Stimulated activated CD8-positive, alpha-beta memory T cell treated with anti-CD3 and anti-CD28 coated beads, Interleukin-15, amount 100 ng/mL, for 4 hours (primary cell): Measurements from ENCODE around the gene MED13.
"Not testable (repeated sequence)": the region's sequence is repeated elsewhere in the genome, so short reads cannot be mapped to it uniquely, and the experiment has no call there.

Experiments
- DNase-seq, 2 donors: peaks; one replicate each; pipeline ENCODE4 v3.0.0-alpha.2; 2020; ENCODE audit warnings: low read depth in 2 of 2

Gene MED13

DNA sequence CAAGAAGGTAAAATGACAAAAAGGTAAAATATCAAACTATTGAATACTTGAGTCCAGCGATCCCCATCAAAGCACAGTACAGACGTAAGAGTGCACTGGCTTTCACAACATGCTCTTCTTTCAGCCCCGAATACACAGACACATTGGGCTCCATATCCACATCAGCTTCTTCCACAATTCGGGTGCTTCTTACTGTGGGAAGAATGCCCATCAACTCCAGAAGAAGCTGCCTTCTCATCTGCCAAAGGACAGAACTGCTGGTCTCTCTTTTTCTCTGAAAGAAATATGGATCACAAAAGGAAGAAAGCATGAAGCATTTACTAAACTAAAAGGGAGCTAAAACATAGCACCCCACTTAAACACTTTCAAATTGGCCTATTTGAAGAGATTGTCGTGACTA lies 157.7 kb downstream of the MED13 start:
- no peak for DNase-seq

DNA sequence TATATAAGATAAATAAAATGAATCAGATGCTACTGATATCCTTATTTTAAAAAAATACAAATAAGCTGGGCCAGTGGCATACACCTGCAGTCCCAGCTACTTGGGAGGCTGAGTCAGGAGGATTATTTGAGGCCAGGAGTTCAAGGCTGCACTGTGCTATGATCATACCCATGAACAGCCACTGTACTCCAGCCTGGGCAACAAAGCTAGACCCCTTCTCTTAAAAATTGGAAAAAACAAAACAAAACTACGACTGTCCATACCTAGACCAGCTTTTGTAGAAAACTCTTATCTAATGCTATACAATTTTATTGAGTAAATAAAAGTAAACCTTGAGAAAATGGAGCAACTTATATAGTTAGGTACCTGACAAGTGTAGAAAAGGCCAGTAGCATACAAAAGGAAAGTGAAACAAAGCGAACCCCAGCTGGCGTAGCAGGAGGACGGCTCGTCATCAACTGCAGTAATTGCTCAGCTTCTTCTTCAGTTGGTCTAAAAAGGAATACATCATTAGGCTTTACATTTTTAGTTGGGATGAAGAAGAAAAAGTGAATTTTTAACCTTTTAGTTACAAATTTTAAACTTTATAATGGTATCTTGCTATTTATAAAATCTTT lies 160.9 kb downstream of the MED13 start:
- DNase-seq = no peak

DNA sequence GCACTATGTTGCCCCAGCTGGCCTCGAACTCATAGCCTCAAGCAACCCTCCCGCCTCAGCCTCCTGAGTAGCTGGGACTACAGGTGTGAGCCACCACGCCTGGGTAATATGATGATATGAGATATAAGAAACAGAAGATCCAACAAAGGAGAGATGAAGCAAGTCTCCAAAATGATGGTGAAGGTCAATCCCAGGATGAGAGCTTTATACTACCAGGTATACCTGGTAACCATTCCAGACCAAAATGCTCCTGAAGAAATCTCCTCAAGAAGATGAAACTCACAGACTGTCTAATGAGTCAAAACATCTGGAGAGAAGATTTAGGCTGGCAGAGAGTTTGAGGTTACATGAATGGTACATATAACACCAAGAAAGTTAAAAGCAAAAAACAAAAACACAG lies 161.8 kb downstream of the MED13 start:
- no peak for DNase-seq

DNA sequence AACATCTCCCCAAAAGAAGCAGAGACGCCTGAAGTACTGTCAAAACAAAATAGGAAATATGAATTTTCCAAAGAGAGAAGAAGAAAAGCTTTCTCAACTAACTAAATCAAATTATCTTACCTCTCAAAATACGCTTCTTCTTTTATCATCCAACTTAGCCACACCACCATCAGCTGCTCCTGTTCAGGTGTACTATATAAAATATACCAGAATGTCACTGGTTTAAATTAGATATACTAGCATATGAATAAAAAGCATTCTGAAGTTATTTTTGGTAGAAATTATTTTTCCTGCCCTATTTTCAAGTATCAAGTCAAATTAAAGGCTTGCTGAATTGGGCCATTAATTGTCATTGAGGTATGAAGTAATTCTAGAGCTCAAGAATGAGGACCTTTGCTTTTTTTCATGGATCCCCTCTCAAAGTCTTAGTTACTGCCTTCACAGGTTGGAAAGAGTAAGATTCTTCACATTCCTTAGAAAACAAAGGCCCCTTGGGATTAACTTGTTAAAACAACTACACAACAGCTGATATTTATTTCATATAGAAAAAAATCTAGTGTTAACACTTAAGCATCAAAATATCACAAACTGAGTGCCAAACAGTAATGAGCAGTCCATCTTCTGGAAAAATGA lies 167.4 kb downstream of the MED13 start:
- no peak for DNase-seq

DNA sequence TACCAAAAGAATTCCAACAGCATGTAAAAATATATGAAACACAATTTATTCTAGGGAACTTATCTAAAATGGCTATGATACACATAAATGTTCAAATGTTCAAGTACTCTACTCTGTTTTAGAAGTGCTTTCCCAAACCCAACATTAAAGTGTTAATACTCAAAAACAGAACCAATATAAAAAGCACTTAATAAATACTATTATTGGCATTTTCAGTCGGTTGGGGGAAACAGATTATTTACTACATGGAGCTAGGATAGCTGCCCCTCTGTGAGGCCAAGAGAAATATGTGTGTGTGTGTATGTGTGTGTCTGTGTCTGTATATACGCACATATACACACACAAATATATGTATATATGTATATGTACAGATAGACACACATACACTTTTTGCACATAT lies 169.7 kb downstream of the MED13 start:
- DNase-seq = no peak

DNA sequence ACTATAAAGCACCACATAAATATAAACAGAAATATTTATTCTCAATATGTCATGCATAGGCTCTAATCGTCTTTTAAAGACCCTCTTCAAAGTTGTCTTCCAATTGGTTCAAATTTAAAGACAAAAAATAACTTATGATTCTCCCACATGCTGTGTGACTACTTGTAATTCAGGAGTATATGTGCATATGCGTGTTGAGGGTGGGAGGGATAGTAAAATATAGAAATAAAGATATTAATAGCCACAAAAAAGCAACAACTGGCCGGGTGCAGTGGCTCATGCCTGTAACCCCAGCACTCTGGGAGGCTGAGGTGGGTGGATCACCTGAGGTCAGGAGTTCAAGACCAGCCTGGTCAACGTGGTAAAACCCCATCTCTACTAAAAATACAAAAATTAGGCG lies 170.8 kb downstream of the MED13 start:
- not testable (repeated sequence) for DNase-seq
